ENCODE data around the gene SH2D3A. TPM values are rescaled to one million over a fixed set of nuclear protein-coding genes. Genes with fewer than 3 reads are reported as not detected.

The SH2D3A gene
- total and polyA plus RNA-seq, 2 of the 4 experiments (the other 2 are of a cell fraction), result under 0.01 to 0.09 TPM

DNA sequence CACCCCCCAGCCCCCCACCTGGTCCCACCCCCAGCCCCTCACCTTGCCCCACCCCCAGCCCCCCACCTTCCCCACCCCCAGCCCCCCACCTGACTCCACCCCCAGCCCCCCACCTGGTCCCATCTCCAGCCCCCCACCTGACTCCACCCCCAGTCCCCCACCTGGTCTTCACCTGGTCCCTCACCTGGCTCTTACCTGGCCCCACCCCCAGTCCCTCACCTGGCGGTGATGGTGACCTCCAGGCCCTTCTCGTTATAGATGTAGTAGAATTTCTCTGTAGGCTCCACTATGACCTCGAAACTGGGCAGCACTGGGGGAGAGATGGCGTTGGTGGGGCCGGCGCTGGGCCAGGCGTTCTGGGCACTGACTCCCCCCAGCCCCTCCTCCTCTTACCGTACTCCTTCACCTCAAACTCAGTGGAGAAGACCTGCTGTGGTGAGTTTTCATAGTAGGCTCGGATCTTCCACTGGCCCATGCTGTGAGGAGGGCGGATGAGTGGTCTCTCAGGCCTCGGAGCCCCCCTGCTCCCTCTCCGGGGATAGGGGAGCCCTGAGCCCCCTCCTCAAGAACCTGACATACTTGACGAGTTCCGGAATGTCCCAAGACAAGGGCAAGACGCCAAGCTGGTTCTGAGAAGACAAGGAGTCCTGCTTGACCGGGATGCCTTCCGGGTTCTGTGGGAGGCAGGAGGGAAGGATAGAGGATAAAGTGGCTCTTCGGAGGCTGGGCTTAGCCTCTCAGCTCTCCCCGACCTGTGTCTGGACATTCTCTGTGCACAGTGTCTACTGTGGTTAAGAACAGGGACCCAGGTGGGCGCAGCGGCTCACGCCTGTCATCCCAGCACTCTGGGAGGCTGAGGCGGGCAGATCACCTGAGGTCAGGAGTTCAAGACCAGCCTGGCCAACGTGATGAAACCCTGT lies 53.2 kb downstream of the SH2D3A start (continued):
- TF ChIP-seq MAZ (IDR thresholded peaks at IDR 0.05; ENCODE audit: borderline replicate concordance, low read depth, low read length), result no peak

DNA sequence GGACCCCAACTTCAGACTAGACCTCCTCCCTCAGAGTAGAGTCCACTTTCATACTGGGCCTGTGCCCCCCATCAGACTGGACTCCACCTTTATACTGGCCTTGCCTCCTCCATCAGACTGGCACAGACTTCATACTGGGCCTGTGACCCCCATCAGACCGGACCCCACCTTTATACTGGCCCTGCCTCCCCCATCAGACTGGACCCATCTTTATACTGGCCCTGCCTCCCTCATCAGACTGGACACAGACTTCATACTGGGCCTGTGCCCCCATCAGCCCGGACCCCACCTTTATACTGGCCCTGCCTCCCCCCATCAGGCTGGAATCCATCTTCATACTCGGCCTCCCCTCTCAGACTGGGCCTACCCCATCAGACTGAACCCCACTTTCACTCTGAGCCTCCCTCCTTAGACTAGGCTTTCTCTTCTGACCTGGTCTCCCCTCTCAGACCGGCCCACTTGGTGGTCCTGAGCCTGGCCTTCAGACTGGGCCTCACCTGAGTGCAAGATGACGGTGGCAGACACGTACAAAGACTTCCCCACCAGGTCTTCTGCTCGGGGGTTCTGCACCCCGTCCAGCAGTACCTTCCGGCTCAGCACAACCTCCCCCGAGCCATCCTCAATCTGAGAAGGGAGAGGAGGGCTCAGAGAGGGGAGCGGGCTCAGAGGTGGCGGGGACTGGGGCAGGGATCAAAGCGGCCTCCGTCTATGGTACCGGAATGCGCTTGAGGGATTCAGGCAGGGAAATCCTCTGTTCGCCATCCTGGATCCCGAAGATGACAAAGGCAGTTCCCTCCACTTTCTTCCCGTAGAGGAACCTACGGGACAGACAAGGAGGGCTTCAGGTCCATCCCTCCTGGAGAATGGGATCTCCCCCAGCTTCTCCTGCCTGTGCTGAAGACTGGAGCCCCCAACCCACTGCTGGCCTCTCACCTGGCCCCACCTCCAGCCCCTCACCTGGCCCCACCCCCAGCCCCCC lies 54.3 kb downstream of the SH2D3A start:
- Histone ChIP-seq H4K20me1 (ENCODE audit: insufficient read depth, low read length) (no peaks in the 10 kb centered on the region), H2AFZ (replicated peaks; ENCODE audit: low read length, poor library complexity) (no peak overlapping the region), H2AK5ac (ENCODE audit: low read depth, low read length) (no peak overlapping the region), H3K9ac (ENCODE audit: low read depth, low read length) (no peak overlapping the region), H2BK120ac (ENCODE audit: low read depth, low read length) (no peak overlapping the region), H3K4me3 (ENCODE audit: insufficient read depth, low read depth, low read length) (no peak overlapping the region), H3K4me1 (ENCODE audit: control insufficient read depth, insufficient read depth, low read length) (no peaks in the 10 kb centered on the region), H2BK20ac (ENCODE audit: low read depth, low read length) (no peak overlapping the region), H3K18ac (ENCODE audit: low read depth, low read length) (no peak overlapping the region), H2AK9ac (replicated peaks; ENCODE audit: low read depth, low read length, poor library complexity) (no peak overlapping the region), H2BK15ac (ENCODE audit: low read depth, low read length) (no peak overlapping the region), H2BK5ac (ENCODE audit: low read depth, low read length, poor library complexity, severe bottlenecking) (no peak overlapping the region), H4K91ac (ENCODE audit: insufficient read depth, low read depth, low read length) (no peak overlapping the region), H3K27me3 (ENCODE audit: control insufficient read depth, insufficient read depth, low read length) (peaks cover 2% of the 10 kb centered on the region; the same call in 1 of the 2 replicates), H3K27ac (ENCODE audit: insufficient read depth, low read length) (no peak overlapping the region), H3K36me3 (ENCODE audit: control insufficient read depth, insufficient read depth, low read length) (peaks cover 4% of the 10 kb centered on the region; the same call in 1 of the 2 replicates), H3K9me1 (ENCODE audit: insufficient read depth, low read length) (no peaks in the 10 kb centered on the region), H3K79me1 (ENCODE audit: low read depth in 1 of 2, low read length in 2 of 2) (no peaks in the 10 kb centered on the region), H3K56ac (ENCODE audit: extremely low read depth, insufficient read depth, low read length) (no peak overlapping the region), H4K5ac (ENCODE audit: low read depth, low read length) (no peak overlapping the region), H3K9me3 (ENCODE audit: control insufficient read depth, insufficient read depth, low read length) (no peaks in the 10 kb centered on the region; the same call in 1 of the 2 replicates), H4K8ac (ENCODE audit: low read depth in 2 of 2, low read length in 2 of 2) (no peak overlapping the region), H3K4me2 (ENCODE audit: low read depth, low read length) (no peak overlapping the region), H3K23ac (ENCODE audit: low read depth, low read length) (no peak overlapping the region), H3K4ac (ENCODE audit: low read depth, low read length) (no peak overlapping the region), H3K14ac (replicated peaks; ENCODE audit: low read depth, low read length) (no peak overlapping the region)
- DNase-seq, result no peak
- in situ Hi-C loops (cut with MboI; ENCODE audit: low sequenced_read_pairs) (no loop called here), intact Hi-C loops (cut with micrococcal nuclease) (no loop called here), dilution Hi-C loops (cut with HindIII; ENCODE audit: low sequenced_read_pairs, unreplicated experiment) (no loop called here)
- no TSS peak for BruUV-seq (replicated peaks)
- CTCF ChIA-PET, result no interaction called here
- 84% methylated on average over 12 of the region's 20 CpGs; no CpG with 5 or more reads in 1 of the 2 experiments for WGBS, 2 experiments (ENCODE audit: extremely low coverage in 2 of 2, insufficient read length in 1 of 2)
- POLR2A ChIA-PET (ENCODE audit: unreplicated experiment), result no interaction called here
- no peak for ATAC-seq (ENCODE audit: low read depth)
- TF ChIP-seq, protein P1, sequence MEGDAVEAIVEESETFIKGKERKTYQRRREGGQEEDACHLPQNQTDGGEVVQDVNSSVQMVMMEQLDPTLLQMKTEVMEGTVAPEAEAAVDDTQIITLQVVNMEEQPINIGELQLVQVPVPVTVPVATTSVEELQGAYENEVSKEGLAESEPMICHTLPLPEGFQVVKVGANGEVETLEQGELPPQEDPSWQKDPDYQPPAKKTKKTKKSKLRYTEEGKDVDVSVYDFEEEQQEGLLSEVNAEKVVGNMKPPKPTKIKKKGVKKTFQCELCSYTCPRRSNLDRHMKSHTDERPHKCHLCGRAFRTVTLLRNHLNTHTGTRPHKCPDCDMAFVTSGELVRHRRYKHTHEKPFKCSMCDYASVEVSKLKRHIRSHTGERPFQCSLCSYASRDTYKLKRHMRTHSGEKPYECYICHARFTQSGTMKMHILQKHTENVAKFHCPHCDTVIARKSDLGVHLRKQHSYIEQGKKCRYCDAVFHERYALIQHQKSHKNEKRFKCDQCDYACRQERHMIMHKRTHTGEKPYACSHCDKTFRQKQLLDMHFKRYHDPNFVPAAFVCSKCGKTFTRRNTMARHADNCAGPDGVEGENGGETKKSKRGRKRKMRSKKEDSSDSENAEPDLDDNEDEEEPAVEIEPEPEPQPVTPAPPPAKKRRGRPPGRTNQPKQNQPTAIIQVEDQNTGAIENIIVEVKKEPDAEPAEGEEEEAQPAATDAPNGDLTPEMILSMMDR (conservative IDR thresholded peaks at IDR 0.05; ENCODE audit: low read depth, low read length), result no peak
- no peak for TF ChIP-seq RCOR1 (IDR thresholded peaks at IDR 0.05; ENCODE audit: insufficient replicate concordance, low read length)
- no peak for TF ChIP-seq RAD21 (IDR thresholded peaks at IDR 0.05; ENCODE audit: low read length)
- TF ChIP-seq CHD1 (IDR thresholded peaks at IDR 0.05; ENCODE audit: low read depth, low read length), result no peak
- TF ChIP-seq POLR2A (IDR thresholded peaks at IDR 0.05; ENCODE audit: low read depth, low read length), result no peak
- no peak for TF ChIP-seq FOS (IDR thresholded peaks at IDR 0.05; ENCODE audit: low read depth, low read length)
- no peak for TF ChIP-seq MXI1 (IDR thresholded peaks at IDR 0.05; ENCODE audit: borderline replicate concordance, low read depth, low read length)
- no peak for TF ChIP-seq BHLHE40 (IDR thresholded peaks at IDR 0.05; ENCODE audit: low read depth, low read length)
- no peak for TF ChIP-seq USF2 (IDR thresholded peaks at IDR 0.05; ENCODE audit: low read depth, low read length)

Data from IMR-90 (cell line).